H1 (cell line): ENCODE measurements around the gene NET1. TPM values are rescaled to one million over a fixed set of nuclear protein-coding genes. Genes with fewer than 3 reads are reported as not detected.

ENCODE experiments used
- CTCF ChIA-PET: fragments of 300-600 bp; sonication (Branson Sonifier 250); formaldehyde crosslinking; loops from one replicate; lab custom pipeline; 2021; ENCODE audit not compliant: partially characterized antibody; lab: Charles Lee
- POLR2A ChIA-PET: fragments of 300-600 bp; sonication (Branson Sonifier 250); formaldehyde crosslinking; loops from one replicate; lab custom pipeline; 2021; ENCODE audit warnings: inconsistent platforms; ENCODE audit not compliant: partially characterized antibody; lab: Charles Lee
- DNase-seq, 2 experiments: peaks; one replicate each; pipeline versions ENCODE4 v3.0.0 to v3.0.0-alpha.2; 2010 to 2022; ENCODE audit warnings: low spot score in 2 of 2, low read depth in 1 of 2, mixed read lengths in 1 of 2
- FAIRE-seq: peaks from 2 replicates; lab custom pipeline; 2011; peaks lifted over from hg19 to GRCh38; lab: Jason Lieb, UNC
- H2AFZ ChIP-seq: 2 replicates; pipeline ENCODE4 v1.8.1; 2012; ENCODE audit warnings: low read length, inconsistent platforms
- H2AK5ac ChIP-seq: 2 replicates; pipeline ENCODE4 v1.6.1; 2013; ENCODE audit warnings: low read depth, low read length
- H2BK120ac ChIP-seq: replicated peaks from 2 replicates; pipeline ENCODE3; 2013; ENCODE audit warnings: low read depth, low read length, inconsistent platforms
- H2BK12ac ChIP-seq: 2 replicates; pipeline ENCODE4 v1.6.1; 2013; ENCODE audit warnings: low read depth, low read length
- H2BK15ac ChIP-seq: 2 replicates; pipeline ENCODE4 v1.6.1; 2013; ENCODE audit warnings: low read length
- H2BK20ac ChIP-seq: 2 replicates; pipeline ENCODE4 v1.6.1; 2013; ENCODE audit warnings: low read length
- H2BK5ac ChIP-seq: 2 replicates; pipeline ENCODE4 v1.6.1; 2013; ENCODE audit warnings: low read depth, low read length
- H3K14ac ChIP-seq: 2 replicates; pipeline ENCODE4 v1.6.1; 2013; ENCODE audit warnings: inconsistent platforms; ENCODE audit not compliant: insufficient read length
- H3K18ac ChIP-seq: 2 replicates; pipeline ENCODE4 v1.6.1; 2013; ENCODE audit warnings: low read length; ENCODE audit errors: extremely low read depth
- H3K23ac ChIP-seq: 2 replicates; pipeline ENCODE4 v1.6.1; 2013; ENCODE audit warnings: inconsistent platforms; ENCODE audit not compliant: insufficient read length
- H3K23me2 ChIP-seq: 2 replicates; pipeline ENCODE4 v1.6.1; 2013; ENCODE audit warnings: low read depth, low read length
- H3K27ac ChIP-seq: 2 replicates; pipeline ENCODE4 v1.6.1; 2011; ENCODE audit warnings: low read depth, low read length, inconsistent platforms
- H3K27me3 ChIP-seq, 4 experiments: replicated peaks in 1 of 4; 1 replicate in 1 of 4; 2 replicates in 3 of 4; pipeline versions ENCODE4 v1.6.1 to v1.8.1; 2011 to 2013; ENCODE audit warnings: low read length in 3 of 4, mild to moderate bottlenecking in 3 of 4, inconsistent platforms in 2 of 4, mixed read lengths in 2 of 4, moderate library complexity in 1 of 4; ENCODE audit not compliant: control insufficient read depth in 3 of 4, insufficient read depth in 3 of 4; ENCODE audit errors: extremely low read depth in 1 of 4
- H3K36me3 ChIP-seq, 4 experiments: 2 replicates each; pipeline versions ENCODE4 v1.6.1 to v1.8.1; 2011 to 2013; ENCODE audit warnings: mild to moderate bottlenecking in 4 of 4, low read length in 3 of 4, moderate library complexity in 2 of 4, control low read depth in 1 of 4, inconsistent platforms in 1 of 4; ENCODE audit not compliant: insufficient read depth in 4 of 4, control insufficient read depth in 2 of 4
- H3K4ac ChIP-seq: replicated peaks from 2 replicates; pipeline ENCODE3; 2013; ENCODE audit warnings: low read length, low read depth, mixed read lengths, inconsistent platforms; ENCODE audit not compliant: insufficient read length
- H3K4me1 ChIP-seq, 4 experiments: replicated peaks in 1 of 4; 1 replicate in 1 of 4; 2 replicates in 3 of 4; pipeline versions ENCODE4 v1.6.1 to v1.8.1; 2011 to 2013; ENCODE audit warnings: low read length in 3 of 4, inconsistent platforms in 2 of 4, mixed read lengths in 1 of 4; ENCODE audit not compliant: insufficient read depth in 4 of 4, control insufficient read depth in 3 of 4
- H3K4me2 ChIP-seq, 2 experiments: 2 replicates each; pipeline versions ENCODE4 v1.6.1 to v1.8.1; 2011 to 2013; ENCODE audit warnings: low read depth in 2 of 2, low read length in 2 of 2, control low read depth in 1 of 2, inconsistent platforms in 1 of 2, mild to moderate bottlenecking in 1 of 2; ENCODE audit not compliant: insufficient read depth in 1 of 2
- H3K4me3 ChIP-seq, 4 experiments: fragments of 200-600, 300-600 bp in 1 of 4; sonication (generic), shearing (Covaris generic), sonication (Bioruptor Twin) in 1 of 4; 2 replicates each; pipeline versions ENCODE4 v1.5.1 to v1.8.1; 2011 to 2016; ENCODE audit warnings: low read length in 4 of 4, low read depth in 3 of 4, control low read depth in 2 of 4, inconsistent platforms in 2 of 4, mild to moderate bottlenecking in 2 of 4, mixed read lengths in 1 of 4, moderate library complexity in 1 of 4; ENCODE audit not compliant: insufficient read depth in 2 of 4; ENCODE audit errors: extremely low read depth in 1 of 4
- H3K56ac ChIP-seq: replicated peaks from 2 replicates; pipeline ENCODE3; 2013; ENCODE audit warnings: low read depth, mild to moderate bottlenecking, mixed read lengths, low read length, inconsistent platforms; ENCODE audit not compliant: insufficient read length
- H3K79me1 ChIP-seq: 2 replicates; pipeline ENCODE4 v1.6.1; 2013; ENCODE audit warnings: low read depth, low read length, control low read depth
- H3K79me2 ChIP-seq, 2 experiments: 2 replicates each; pipeline versions ENCODE4 v1.6.1 to v1.8.1; 2012 to 2013; ENCODE audit warnings: low read length in 2 of 2, mild to moderate bottlenecking in 2 of 2, inconsistent platforms in 1 of 2; ENCODE audit not compliant: insufficient read depth in 2 of 2, control insufficient read depth in 1 of 2
- H3K9ac ChIP-seq, 4 experiments: replicated peaks in 1 of 4; 1 replicate in 1 of 4; 2 replicates in 3 of 4; pipeline versions ENCODE4 v1.6.1 to v1.8.1; 2011 to 2013; ENCODE audit warnings: low read depth in 3 of 4, low read length in 3 of 4, control low read depth in 2 of 4, mild to moderate bottlenecking in 2 of 4, moderate library complexity in 2 of 4, inconsistent platforms in 1 of 4; ENCODE audit errors: extremely low read depth in 1 of 4
- H3K9me3 ChIP-seq, 2 experiments: 2 replicates each; pipeline versions ENCODE4 v1.6.1 to v1.8.1; 2012 to 2013; ENCODE audit warnings: mild to moderate bottlenecking in 2 of 2, moderate library complexity in 2 of 2, control low read depth in 1 of 2, inconsistent platforms in 1 of 2, low read depth in 1 of 2, low read length in 1 of 2, mixed read lengths in 1 of 2; ENCODE audit not compliant: insufficient read depth in 2 of 2
- H4K20me1 ChIP-seq, 2 experiments: replicated peaks in 1 of 2; 2 replicates each; pipeline versions ENCODE3 to v1.8.1; 2011 to 2013; ENCODE audit warnings: inconsistent platforms in 2 of 2, low read length in 2 of 2, mild to moderate bottlenecking in 1 of 2; ENCODE audit not compliant: insufficient read depth in 2 of 2, control insufficient read depth in 1 of 2
- H4K5ac ChIP-seq: 2 replicates; pipeline ENCODE4 v1.6.1; 2013; ENCODE audit warnings: low read length, low read depth, mixed read lengths, inconsistent platforms; ENCODE audit not compliant: insufficient read length
- H4K8ac ChIP-seq: 2 replicates; pipeline ENCODE4 v1.8.0; 2013; ENCODE audit warnings: mild to moderate bottlenecking, moderate library complexity, low read length, inconsistent platforms; ENCODE audit not compliant: insufficient read depth; ENCODE audit errors: extremely low read depth
- H4K91ac ChIP-seq: replicated peaks from 2 replicates; pipeline ENCODE3; 2013; ENCODE audit warnings: low read length, mixed read lengths, inconsistent platforms; ENCODE audit not compliant: insufficient read length
- BCL11A ChIP-seq, 2 experiments: IDR thresholded peaks; one replicate each; pipeline ENCODE4 v1.6.1; 2011; ENCODE audit warnings: low read depth in 2 of 2, low read length in 2 of 2, mild to moderate bottlenecking in 2 of 2
- BRCA1 ChIP-seq: IDR thresholded peaks from 2 replicates; pipeline ENCODE4 v1.6.1; 2012; ENCODE audit warnings: low read depth, low read length, improper control_type of control experiment
- GTF2F1 ChIP-seq: IDR thresholded peaks from 2 replicates; pipeline ENCODE4 v1.6.1; 2012; ENCODE audit warnings: low read depth, low read length, improper control_type of control experiment, borderline replicate concordance
- MAFK ChIP-seq: IDR thresholded peaks from 2 replicates; pipeline ENCODE4 v1.6.1; 2012; ENCODE audit warnings: low read depth, mild to moderate bottlenecking, improper control_type of control experiment, low read length
- RXRA ChIP-seq: IDR thresholded peaks from 2 replicates; pipeline ENCODE4 v1.6.1; 2011; ENCODE audit warnings: low read depth, mild to moderate bottlenecking, low read length, moderate library complexity; ENCODE audit not compliant: insufficient read depth
- SP2 ChIP-seq: IDR thresholded peaks from 2 replicates; pipeline ENCODE4 v1.6.1; 2012; ENCODE audit warnings: mild to moderate bottlenecking, low read length, inconsistent platforms
- SRF ChIP-seq: IDR thresholded peaks from 2 replicates; pipeline ENCODE4 v1.6.1; 2011; ENCODE audit warnings: mild to moderate bottlenecking, low read depth, low read length, moderate library complexity
- ZNF274 ChIP-seq: IDR thresholded peaks from 2 replicates; pipeline ENCODE4 v1.7.0; 2012; ENCODE audit warnings: low read length, borderline replicate concordance; ENCODE audit errors: extremely low read depth
- WGBS, 2 experiments: shearing (Covaris generic) in 1 of 2; methylation state at CpG; one replicate each; pipeline versions ENCODE4 v1.1.6 to v1.1.7; 2013 to 2015; ENCODE audit warnings: low lambda C conversion rate in 2 of 2, mixed read lengths in 2 of 2, inconsistent platforms in 1 of 2, low coverage in 1 of 2, missing lambda C conversion rate in 1 of 2; ENCODE audit not compliant: insufficient replicate concordance in 2 of 2, insufficient coverage in 1 of 2, insufficient read length in 1 of 2; ENCODE audit errors: extremely low coverage in 1 of 2, missing lambda C conversion rate in 1 of 2; 5-methylcytosine and 5-hydroxymethylcytosine counted together
- polyA plus RNA-seq, 7 experiments: library from polyadenylated mRNA; depleted of rRNA in 3 of 7; stranded (reverse) in 5 of 7; unstranded in 2 of 7; fragments of >200 nt in 5 of 7; fragments of 200-250 nt in 2 of 7; gene quantifications; 1 replicate in 5 of 7; 2 replicates in 1 of 7; 4 replicates in 1 of 7; pipeline versions ENCODE4 v1.2.1 to v1.2.3, GENCODE V29; 2011 to 2013; ENCODE audit warnings: missing spikeins in 2 of 7, mixed read lengths in 2 of 7
- total RNA-seq: library from RNA; stranded (reverse); fragmentation: NEBNext Ultra II Directional; extraction: Animal tissue kit (Norgen Biotek cat#: 25700); gene quantifications from 2 replicates; pipeline ENCODE4 v1.2.1, GENCODE V29; 2021
- TF ChIP-seq, protein P1 (sequence below): IDR thresholded peaks from 2 replicates; pipeline ENCODE4 v1.6.1; 2012; ENCODE audit warnings: low read length, inconsistent platforms

The NET1 gene
- total and polyA plus RNA-seq, 2 of the 8 experiments (the other 6 are each of a cell fraction or from before 2014, with no cell fraction given): 21.5 to 117 TPM

DNA sequence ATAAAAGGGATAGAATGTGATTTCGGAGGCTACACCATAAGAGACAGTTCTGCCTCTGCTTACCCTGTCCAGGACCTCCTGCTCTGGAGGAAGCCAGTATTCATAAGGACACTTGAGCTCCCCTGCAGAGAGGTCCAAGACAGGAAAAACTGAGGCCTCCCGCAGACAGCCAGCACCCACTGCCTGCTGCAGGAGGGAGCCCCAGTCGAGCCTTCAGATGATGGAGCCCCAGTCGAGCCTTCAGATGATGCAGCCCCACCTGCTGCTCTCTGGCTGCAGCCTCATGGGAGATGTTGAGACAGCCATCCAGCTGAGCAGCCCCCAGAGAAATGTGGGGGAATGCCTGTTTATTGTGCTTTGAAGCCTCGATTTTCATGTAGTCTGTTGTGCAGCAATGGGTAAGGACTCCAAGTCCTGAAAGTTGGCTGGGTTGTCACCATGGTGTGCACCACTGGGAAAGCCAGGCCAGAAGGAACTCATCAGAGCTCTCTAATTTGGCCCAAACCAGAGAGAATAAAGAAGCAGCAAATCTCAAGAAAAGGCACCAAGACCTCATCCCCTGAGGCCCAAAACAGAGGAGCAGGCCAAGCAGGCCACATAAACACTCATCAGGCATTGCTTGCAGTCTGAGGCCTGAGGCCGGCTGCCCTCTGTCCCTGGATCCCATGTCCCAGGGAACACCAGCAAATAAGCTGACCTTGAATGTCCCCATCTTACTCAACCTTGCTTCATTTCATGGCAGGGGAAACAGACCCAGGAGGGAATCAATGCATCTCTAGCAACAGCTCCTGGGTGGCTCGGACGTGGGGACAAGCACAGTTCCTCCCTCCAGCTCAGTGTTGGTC lies 56.1 kb downstream of the NET1 start:
- no peak for FAIRE-seq
- peaks cover 7% of the 10 kb centered on the region; the same call in 1 of the 2 replicates for H3K23me2 ChIP-seq
- no peak overlapping the region for H3K27ac ChIP-seq
- H3K79me2 ChIP-seq: no peaks in the 10 kb centered on the region
- no peak overlapping the region for H3K4me3 ChIP-seq
- no peaks in the 10 kb centered on the region; a peak in 1 of 8 replicates for H3K36me3 ChIP-seq
- POLR2A ChIA-PET: interaction anchor here (1.4 to 4.8 kb wide), 5 partner anchors 9 to 51 kb away, joined by 3 to 44 read pairs (median 3); no protein-coding TSS in a partner anchor
- no peak overlapping the region for H3K56ac ChIP-seq
- peak overlapping the region; percentile 93; the same call in 1 of the 2 replicates for H3K18ac ChIP-seq
- H3K79me1 ChIP-seq: no peaks in the 10 kb centered on the region
- peak overlapping the region; percentile 96; the same call in 1 of the 2 replicates for H2BK5ac ChIP-seq
- no peaks in the 10 kb centered on the region for H4K20me1 ChIP-seq
- no peak overlapping the region for H3K9ac ChIP-seq
- H3K4me2 ChIP-seq: no peak overlapping the region
- H2BK15ac ChIP-seq: peak overlapping the region; percentile 90; the same call in 1 of the 2 replicates
- H3K23ac ChIP-seq: no peak overlapping the region
- H2BK12ac ChIP-seq: peak overlapping the region; percentile 94
- H3K14ac ChIP-seq: no peak overlapping the region
- no peak overlapping the region for H4K5ac ChIP-seq
- DNase-seq: peak in 1 of 2 experiments; percentile 39
- H4K8ac ChIP-seq: no peak overlapping the region
- peak overlapping the region; percentile 67 for H4K91ac ChIP-seq
- peak overlapping the region; percentile 89 for H3K4ac ChIP-seq
- H2AFZ ChIP-seq: no peak overlapping the region
- H3K9me3 ChIP-seq: peaks cover 20 to 22% of the 10 kb centered on the region in 2 experiments
- H2AK5ac ChIP-seq: peak overlapping the region; percentile 79; the same call in 1 of the 2 replicates
- peaks cover 0 to 4% (median 0%) of the 10 kb centered on the region in 4 experiments; a peak in 1 of 7 replicates for H3K27me3 ChIP-seq
- peaks cover 8 to 18% (median 14%) of the 10 kb centered on the region in 4 experiments for H3K4me1 ChIP-seq
- 89% methylated on average over 8 of the region's 8 CpGs; no CpG with 5 or more reads in 1 of the 2 experiments for WGBS, 2 experiments
- H2BK120ac ChIP-seq: peak overlapping the region; percentile 13
- CTCF ChIA-PET: interaction anchor here (0.8 to 2.2 kb wide), 4 partner anchors 9 to 161 kb away, joined by 3 to 9 read pairs (median 4); no protein-coding TSS in a partner anchor
- H2BK20ac ChIP-seq: peak overlapping the region; percentile 74
- TF ChIP-seq SRF (no peak), BCL11A (IDR thresholded peaks at IDR 0.05; ENCODE audit: low read depth in 2 of 2, low read length in 2 of 2) (no peak), SP2 (no peak), GTF2F1 (no peak), BRCA1 (no peak), MAFK (no peak), RXRA (no peak), ZNF274 (no peak)
- TF ChIP-seq, protein P1, sequence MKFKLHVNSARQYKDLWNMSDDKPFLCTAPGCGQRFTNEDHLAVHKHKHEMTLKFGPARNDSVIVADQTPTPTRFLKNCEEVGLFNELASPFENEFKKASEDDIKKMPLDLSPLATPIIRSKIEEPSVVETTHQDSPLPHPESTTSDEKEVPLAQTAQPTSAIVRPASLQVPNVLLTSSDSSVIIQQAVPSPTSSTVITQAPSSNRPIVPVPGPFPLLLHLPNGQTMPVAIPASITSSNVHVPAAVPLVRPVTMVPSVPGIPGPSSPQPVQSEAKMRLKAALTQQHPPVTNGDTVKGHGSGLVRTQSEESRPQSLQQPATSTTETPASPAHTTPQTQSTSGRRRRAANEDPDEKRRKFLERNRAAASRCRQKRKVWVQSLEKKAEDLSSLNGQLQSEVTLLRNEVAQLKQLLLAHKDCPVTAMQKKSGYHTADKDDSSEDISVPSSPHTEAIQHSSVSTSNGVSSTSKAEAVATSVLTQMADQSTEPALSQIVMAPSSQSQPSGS: no peak
